SKM-1 (cell line): Measurements from ENCODE around the gene ZFP3.
"Not testable (repeated sequence)": the region's sequence is repeated elsewhere in the genome, so short reads cannot be mapped to it uniquely, and the experiment has no call there.

Source experiments
- DNase-seq: peaks from one replicate; lab custom pipeline; 2025; ENCODE audit not compliant: unreplicated experiment; lab: John Stamatoyannopoulos, UW

Gene ZFP3

DNA sequence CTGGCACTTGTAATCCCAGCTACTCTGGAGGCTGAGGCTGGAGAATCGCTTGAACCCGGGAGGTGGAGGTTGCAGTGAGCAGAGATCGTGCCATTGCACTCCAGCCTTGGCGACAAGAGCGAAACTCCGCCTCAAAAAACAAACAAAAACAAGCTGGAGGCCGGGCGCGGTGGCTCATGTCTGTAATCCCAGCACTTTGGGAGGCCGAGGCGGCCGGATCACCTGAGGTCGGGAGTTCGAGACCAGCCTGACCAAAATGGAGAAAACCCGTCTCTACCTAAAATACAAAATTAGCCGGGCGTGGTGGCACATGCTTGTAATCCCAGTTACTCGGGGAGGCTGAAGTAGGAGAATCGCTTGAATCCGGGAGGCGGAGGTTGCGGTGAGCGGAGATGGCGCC lies 992 bp upstream of the ZFP3 start:
- DNase-seq = not testable (repeated sequence)

DNA sequence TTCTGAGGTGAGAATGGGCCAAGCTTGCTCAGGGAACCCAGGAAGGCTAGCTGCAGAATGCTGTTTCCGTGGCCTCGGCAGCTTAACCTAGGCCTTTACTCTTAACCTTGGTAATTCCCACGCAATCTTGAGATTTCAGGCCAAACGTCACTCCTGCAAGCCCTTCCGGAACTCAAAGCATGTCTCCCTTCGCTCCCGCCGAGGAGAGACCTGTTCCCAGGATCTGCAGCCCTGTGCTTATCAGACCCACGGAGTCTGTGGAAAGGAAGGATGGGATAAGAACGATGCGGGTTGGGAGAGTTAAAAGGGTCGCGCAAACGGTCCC lies 524 bp upstream of the ZFP3 start:
- DNase-seq = no peak

DNA sequence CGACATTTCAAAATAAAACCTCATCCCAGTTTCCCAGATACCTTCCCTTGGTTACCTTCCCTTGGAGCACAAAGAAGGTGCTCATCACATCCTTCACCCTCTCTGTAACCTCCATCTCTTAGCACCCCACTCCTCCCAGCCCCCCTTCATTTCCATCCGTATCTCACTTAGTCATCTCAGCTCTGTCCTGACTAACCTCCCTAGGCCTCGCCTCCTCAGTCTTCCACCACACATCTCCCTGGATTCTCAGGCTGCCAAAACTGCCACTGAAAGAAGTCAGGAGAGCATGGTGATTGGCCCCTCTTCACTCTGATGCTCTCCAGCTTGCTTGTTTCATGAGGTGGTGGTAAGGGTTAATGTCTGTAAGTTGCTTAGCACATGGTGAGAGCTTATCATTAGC lies 2.3 kb downstream of the ZFP3 start:
- DNase-seq = no peak

- no peak for DNase-seq
These were observed 14.1 kb downstream of the ZFP3 start for GRCh38 chr17:5092218-5093010.

DNA sequence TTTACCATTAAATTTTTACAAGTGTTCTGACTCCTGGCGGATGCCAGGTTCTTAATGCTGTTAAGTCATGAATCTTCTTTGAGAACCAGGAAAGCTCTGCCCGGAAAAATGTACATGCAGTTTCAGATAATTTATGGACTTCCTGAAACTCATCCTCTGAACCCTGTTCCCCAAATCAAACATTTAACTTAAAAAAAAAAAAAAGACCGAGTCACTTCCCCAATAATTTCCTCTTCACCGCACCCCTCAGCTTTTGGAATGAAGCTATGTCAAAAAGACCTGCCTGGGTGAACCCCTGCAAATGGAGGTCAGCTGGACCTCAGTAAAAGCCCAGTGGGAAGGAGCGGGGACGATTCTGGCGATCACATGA lies 18.4 kb downstream of the ZFP3 start:
- DNase-seq = no peak

- DNase-seq = no peak
These were observed 19.0 kb downstream of the ZFP3 start for GRCh38 chr17:5097101-5097834.

DNA sequence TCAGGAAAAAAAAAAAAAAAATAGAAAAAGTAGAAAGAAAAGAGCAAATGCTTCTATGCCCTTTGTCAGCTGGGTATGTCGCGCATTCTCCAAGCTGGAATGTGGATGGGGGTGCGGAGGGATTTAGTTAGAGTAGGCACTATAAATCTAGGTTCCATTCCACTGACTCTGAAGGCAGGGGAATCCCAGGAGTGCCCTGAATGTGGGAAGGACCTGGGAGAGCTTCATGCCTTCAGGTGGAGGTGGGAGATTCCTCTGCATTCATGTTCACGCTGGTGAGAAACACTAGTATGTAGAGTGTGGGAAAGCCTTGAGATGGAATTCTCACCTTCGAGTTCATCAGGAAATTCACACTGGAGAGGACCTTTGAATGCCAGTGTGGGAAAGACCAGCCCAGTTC lies 21.0 kb downstream of the ZFP3 start:
- DNase-seq = no peak

GRCh38 chr17:5100832-5101231 lies 22.6 kb downstream of the ZFP3 start:
- no peak for DNase-seq

GRCh38 chr17:5110816-5111215 lies 32.5 kb downstream of the ZFP3 start:
- no peak for DNase-seq

- DNase-seq = peak; percentile 34
These were observed 33.3 kb downstream of the ZFP3 start, which contains the start of gene ZNF232 for GRCh38 chr17:5111402-5112204. ZNF232 (minus strand) TSS chr17:5111878; CDS start chr17:5111822, 56 bp downstream.

GRCh38 chr17:5115673-5116651 lies 37.7 kb downstream of the ZFP3 start, which contains the start of gene USP6:
USP6 (plus strand) TSS chr17:5116032; CDS start chr17:5130368, 14,336 bp downstream.
- DNase-seq = no peak

GRCh38 chr17:5118219-5118618 lies 40.0 kb downstream of the ZFP3 start:
- no peak for DNase-seq

DNA sequence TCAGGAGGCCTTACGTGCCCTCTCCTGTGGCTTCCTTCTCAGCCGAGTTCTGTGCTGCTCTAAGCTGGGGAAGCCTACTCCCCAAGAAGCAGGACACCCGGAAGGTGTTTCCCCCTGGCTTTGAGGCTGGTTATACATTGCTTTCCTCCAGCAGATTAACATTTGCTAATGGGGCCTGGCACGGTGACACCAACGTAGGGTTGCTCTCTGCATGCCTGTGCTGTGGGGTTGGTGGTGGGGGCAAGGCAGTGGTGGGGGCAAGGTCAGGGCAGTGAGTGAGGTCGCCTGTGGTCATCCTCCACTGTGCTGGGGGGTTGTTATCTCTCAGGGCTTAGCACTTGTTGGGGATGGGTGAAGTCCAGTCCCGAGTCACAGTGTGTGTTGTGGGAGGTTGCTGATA lies 41.8 kb downstream of the ZFP3 start:
- no peak for DNase-seq

- DNase-seq = not testable (repeated sequence)
These were observed 42.3 kb downstream of the ZFP3 start for GRCh38 chr17:5120436-5121185.

GRCh38 chr17:5121186-5121841 lies 43.0 kb downstream of the ZFP3 start:
- DNase-seq = no peak

DNA sequence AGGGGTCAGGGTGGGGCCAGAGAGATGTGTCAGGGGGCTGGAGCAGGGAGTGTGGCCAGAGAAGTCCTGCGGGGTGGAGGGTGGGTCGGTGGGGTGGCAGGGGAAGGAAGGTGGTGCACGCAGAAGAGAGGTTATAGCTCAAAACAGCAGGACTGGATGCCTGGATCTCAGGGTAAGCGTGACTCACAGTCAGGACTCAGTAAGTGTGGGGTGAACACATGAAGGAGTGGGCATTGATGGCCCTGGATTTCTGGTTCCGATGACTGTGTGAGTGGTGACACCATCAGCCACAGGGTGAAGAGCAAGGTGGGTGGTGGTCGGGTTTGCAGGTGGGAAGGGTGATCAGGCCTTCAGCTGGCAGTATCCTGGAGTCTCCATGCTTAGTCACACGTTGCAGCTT lies 43.8 kb downstream of the ZFP3 start:
- not testable (repeated sequence) for DNase-seq

DNA sequence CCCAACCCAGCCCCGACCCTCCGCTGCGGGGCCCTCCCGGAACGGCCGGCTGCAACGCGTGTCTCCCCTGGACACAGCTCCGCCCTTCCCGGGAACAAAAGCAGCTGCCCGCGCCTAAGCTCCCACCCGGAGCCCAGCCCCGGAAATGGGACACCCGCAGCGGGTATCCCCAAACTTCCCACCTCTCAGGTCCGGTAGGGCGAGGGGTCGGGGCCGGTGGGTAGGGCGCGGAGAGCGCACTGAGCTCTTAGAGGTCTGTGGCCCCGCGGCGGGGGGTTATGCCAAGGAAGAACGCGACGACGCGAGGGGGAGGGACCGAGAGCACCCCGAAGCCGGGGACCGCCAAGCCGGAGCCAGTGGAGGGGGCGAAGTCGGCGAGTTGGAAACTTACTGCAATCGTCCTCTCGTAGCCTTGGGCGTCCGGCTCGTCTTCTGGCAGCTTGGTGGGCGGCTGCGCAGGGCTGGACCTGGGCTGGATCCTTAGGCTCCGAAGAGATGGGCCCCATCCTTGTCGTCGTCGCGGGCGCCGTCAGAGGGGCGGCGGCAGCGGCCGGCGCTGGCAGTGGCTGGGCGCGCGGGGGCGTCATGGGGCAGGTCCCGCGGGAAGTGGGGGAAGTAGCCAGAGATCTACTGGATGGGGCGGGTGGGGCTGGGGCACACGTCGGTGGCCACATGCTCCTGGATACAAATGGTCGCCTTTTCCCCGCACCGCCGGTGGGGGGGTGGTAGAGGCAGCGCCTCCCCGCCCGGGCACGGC lies 44.5 kb downstream of the ZFP3 start:
- DNase-seq = no peak

DNA sequence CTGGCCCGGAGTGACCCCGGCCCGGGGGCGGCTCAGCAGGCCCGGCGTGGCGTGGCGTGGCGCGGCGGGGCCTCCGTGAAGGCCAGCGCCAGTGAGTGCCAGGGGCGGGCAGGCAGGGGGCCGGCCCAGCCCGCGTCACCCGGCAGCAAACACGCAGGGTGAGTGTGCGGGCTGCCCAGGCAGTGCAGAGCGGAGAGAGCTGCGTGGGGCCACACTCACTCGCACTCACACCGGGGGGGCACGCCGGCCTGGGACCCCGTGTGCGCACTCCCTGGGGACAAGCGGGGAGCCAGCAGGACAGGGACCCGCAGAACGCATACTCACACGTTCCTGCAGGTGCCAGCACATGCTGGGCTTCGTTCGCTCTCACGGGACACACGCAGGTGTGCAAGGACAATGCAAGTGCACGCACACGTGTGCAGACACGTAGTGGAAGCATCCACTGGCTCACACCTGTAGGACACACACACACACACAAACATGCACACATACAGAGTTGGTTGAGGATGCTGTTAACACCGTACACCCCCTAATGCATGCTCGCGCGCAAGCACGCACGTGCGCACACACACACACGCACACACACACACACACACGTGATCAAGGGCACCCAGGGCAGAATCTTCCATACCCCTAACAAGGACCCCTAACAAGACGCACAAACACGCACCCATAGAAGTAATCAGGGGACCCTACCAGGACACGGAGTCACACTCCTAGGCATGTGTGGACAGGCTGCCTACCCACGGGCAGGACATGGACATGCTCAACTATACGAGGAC lies 45.3 kb downstream of the ZFP3 start:
- DNase-seq = no peak
